NCI-H2196 treated with DMSO at 0.1 percent for 48 hours (cell line): ENCODE results near the gene HNRNPL.
"Not testable (repeated sequence)": the region's sequence is repeated elsewhere in the genome, so short reads cannot be mapped to it uniquely, and the experiment has no call there.

Experiments
- DNase-seq: peaks from one replicate; lab custom pipeline; 2025; ENCODE audit not compliant: unreplicated experiment; lab: John Stamatoyannopoulos, UW

Gene HNRNPL

DNA sequence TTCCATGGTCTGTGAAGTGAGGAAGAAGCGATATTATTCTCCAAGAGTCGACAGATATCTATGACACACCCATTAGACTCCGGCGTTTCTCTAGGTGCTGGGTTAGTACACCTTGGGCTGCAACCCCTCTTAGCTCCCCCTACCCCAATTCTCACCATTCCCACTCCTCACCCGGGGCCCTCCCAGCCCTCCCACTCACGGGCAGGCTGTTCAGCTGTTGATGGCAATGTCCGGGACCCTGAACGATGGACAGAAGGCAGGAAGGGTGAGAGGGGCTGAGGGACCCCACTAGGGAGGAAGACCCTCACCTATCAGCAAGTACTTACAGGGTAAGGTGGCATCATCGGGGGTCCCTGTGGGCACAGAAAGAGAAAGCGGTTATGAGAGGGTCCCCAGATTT lies 46.2 kb downstream of the HNRNPL start:
- no peak for DNase-seq

DNA sequence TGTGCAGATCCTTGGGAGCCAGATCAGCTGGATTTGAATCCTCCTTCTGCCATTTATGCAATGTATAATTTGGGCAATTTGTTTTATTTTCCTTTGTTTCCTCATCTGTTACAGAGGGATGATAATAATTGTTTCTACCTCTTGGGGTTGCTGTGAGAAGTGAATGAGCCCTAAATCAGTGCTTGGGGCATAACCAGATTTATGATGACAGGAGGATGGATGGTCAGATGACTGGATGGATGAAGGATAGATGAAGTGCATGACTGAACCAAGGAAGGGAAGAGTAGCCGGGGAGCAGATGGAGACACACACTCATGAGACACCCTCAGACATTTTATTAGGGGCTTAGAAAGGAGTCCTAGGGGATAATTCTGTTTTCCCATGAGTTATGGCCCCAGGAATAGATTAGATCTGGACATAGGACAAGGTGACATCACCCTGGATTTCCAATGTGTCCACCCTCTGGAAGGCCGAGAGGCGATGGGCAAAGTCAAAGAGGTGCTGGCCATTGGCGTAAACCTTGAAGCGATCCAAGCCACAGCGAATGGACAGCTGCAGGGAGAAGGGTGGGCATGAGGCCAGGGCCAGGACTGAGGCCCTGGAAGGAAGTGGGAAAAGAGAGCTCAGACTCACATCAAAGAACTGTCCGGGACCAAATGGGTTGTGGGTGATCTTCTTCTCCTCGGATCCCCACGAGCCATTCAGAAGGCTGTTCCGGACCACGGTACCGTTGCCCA lies 48.3 kb downstream of the HNRNPL start:
- DNase-seq, result no peak

DNA sequence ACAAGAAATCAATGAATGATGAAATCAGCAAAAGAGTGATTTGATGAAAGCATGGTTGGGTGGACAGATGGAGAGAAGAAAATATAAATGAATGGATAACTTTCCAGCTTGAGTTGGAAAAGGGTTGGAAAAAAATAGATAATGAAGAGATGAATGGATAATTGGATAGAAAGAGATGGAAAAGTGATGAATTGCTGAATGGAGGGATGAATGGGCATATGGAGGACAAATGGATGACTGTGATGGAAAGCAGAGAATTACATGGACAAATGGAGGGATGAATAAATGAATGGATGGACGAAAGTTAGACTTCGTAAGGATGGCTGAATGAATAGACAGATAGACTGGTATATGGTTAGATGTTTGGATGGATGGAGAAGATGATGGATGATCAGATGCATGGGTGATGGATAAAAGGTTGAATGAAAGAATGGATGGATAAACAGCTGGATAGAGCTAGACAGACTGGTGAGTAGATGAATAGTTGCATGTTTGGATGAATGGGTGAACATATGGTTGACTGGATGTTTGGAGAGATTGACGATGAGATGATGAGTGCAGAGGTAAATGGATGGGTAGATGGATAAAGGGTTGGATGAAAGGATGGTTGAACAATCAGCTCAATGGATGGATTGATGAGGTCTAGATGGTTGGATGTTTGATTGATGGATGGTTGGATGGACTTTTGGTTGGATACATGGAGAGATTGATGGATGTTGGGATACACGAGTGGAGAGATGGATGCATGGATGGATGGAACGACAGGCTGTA lies 49.0 kb downstream of the HNRNPL start:
- DNase-seq, result no peak

DNA sequence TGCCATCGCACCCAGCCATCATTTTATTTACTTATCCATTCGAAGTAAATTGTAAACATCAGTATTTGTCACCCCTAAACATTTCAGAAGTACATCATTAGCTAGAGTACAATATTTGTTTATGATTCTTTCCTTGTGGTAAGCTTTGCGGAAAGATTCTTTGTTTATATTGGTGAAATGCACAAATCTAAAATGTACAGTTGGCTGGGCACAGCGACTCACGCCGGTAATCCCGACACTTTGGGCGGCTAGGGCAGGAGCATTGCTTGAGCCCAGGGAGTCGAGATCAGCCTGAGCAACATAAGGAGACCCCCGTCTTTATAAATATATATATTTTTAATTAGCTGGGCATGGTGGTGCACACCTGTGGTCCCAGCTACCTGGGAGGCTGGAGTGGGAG lies 50.7 kb downstream of the HNRNPL start:
- DNase-seq, result no peak

DNA sequence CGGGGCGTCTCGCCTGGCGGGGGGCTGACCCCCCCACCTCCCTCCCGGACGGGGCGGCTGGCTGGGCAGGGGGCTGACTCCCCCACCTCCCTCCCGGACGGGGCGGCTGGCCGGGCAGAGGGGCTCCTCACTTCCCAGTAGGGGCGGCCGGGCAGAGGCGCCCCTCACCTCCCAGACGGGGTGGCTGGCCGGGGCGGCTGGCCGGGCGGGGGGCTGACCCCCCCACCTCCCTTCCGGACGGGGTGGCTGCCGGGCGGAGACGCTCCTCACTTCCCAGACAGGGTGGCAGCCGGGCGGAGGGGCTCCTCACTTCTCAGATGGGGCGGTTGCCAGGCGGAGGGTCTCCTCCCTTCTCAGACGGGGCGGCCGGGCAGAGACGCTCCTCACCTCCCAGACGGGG lies 52.0 kb downstream of the HNRNPL start:
- not testable (repeated sequence) for DNase-seq

DNA sequence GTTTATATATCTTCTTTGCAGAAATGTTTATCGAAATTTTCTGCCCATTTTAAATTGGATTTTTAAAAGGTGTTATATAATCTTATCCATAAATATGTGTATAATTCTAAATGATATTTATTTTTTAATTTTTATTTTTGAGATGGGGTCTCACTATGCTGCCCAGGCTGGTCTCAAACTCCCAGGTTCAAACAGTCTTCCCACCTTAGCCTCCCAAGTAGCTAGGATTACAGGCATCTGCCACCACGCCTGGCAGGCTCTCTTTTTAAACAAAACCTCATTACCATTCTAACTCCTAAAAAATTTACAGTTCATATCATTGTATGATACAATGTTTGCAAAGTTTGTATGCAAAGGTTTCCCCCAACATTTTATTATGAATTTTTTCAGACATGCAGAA lies 53.6 kb downstream of the HNRNPL start:
- no peak for DNase-seq

DNA sequence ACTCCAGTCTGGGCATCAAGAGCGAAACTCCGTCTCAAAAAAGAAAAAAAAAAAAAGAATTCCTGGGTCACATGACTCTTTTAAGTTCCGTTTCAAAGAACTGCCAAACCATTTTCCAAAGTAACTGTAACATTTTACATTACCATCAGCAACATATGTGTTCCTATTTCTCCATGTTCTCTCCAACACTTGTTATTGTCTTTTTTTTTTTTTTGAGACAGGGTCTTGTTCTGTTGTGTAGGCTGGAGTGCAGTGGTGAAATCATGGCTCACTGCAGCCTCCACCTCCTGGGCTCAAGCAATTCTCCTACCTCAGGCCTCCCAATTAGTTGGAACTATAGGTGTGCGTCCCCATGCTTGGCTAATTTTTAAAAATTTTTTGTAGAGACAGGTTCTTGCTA lies 54.2 kb downstream of the HNRNPL start:
- DNase-seq, result no peak

DNA sequence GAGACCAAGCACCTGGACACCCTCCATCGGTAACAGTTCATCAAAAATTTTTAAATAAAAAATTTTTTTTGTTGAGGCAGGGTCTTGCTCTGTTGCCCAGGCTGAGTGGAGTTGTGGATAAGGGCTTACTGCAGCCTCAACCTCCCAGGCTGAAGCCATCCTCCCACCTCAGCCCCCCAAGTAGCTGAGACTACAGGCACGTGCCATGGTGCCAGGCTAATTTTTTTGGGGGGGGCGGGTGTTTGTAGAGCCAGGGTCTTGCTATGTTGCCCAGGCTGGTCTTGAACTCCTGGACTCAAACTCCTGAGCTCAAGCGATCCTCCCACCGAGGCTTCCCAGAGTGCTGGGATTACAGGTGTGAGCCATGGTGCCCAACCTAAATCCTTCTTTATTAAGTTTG lies 56.1 kb downstream of the HNRNPL start:
- DNase-seq, result no peak

DNA sequence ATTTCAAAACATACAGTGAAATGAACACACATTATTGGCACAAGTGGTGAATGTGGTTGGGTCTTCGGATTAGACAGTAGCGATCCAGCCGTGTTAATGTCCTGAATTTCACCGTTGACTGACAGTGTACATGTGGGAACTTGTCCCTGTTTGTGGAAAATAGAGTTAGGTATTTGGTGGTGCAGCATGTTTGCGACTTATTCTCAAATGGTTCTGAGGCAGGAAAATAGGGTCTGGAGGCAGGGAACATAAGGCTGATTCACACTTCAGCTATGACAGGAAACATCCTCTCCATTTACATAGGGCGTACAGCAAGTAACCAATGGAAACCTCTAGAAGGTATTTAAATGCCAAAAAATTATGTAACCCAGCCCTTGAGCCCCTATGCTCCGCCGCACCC lies 56.6 kb downstream of the HNRNPL start:
- DNase-seq, result no peak

DNA sequence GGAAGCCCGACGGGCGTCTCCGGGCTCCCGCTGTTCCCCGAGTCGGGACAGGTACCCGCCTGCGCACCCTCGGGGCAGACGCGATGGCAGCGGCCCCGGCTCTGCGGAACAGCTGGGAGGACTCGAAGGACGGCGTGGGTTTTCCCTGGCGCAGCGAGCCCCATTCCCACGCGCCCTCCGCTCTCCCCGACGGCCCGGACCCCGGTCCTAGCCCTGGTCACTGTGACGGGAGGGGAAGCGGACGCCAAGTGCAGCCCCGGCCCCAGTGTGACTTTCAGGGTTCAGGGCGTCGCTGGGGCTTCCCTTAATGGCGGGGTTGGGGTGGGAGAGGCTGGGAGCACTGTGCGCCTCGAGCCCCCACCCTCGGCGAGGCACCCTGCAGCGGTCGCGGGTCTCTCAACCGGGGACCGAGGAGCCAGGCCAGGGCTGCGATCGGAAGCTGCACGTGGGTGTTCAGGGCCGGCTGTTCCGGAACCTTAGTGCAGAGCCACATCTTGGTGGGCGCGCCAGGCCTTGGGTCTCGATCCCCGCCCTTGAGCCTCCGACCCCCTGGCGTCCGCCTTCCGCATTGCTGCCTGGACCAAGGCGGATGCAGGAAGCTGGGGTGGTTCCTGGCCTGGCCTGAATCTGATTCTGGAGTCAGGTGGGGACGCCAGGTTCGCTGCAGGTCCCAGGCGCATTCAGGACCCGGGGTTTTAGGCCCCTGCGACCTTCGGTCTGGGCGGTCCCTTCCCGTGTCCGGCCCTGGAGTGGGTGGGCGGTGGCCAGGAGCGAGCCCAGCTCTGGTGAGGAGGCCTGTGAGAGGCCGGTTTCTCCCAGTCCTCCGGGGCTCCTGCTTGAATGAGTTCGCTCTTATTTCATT lies 57.3 kb downstream of the HNRNPL start:
- DNase-seq, result no peak

DNA sequence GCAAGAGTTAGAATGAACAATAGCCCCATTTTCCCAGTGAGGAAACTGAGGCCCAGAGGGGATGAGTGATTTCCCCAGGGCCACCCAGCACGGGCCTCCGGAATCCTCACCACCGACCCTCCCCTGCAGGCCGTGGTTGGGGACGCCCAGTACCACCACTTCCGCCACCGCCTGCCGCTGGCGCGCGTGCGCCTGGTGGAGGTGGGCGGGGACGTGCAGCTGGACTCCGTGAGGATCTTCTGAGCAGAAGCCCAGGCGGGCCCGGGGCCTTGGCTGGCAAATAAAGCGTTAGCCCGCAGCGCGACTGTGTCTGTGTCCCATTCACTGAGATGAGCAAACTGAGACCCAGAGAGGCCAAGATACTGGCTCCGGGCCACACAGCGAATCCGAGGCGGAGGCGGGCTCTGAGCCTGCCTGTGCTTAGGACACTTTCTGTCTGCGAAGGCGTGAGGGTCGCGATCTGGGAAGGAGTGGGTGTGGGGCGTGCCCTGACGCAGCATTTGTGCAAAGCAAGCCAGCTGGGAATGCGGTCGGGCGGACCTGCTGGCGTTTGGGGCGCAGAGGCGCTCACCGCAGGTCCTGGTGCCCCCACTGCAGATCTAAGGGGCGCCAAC lies 58.2 kb downstream of the HNRNPL start:
- DNase-seq, result not testable (repeated sequence)

DNA sequence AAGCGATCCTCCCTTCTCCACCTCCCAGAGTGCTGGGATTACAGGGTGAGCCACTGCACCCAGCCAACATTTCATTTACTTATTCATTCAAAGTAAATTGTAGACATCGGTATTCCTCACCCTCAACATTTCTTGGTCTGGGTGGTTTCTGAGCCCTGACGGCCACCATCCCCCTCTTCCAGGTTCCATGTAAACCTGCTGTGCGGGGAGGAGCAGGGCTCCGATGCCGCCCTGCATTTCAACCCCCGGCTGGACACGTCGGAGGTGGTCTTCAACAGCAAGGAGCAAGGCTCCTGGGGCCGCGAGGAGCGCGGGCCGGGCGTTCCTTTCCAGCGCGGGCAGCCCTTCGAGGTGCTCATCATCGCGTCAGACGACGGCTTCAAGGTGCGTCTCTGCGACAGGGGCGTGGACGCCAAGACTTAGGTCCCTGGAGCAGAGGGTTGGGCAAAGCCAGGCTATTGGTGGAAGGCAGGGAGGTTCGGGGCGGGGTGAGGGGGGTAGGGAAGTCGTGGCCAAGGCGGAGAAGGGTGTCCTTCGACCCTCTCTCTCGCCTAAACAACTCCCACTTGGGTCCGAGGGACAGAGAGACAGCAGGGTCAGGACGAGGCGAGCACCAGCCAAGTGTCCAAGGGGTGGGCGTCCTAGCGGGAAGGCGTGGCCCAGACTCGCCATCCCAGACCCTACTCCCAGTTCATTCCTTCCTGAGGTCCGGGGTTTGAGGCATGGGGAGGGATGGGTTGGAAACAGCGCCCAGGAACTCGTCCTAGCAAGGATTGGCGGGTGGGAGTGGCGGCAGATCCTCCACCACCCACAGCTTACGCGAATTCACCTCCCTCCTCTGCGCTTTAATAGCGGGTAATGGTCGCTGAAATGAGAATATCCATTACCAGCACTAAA lies 59.0 kb downstream of the HNRNPL start:
- DNase-seq, result not testable (repeated sequence)

DNA sequence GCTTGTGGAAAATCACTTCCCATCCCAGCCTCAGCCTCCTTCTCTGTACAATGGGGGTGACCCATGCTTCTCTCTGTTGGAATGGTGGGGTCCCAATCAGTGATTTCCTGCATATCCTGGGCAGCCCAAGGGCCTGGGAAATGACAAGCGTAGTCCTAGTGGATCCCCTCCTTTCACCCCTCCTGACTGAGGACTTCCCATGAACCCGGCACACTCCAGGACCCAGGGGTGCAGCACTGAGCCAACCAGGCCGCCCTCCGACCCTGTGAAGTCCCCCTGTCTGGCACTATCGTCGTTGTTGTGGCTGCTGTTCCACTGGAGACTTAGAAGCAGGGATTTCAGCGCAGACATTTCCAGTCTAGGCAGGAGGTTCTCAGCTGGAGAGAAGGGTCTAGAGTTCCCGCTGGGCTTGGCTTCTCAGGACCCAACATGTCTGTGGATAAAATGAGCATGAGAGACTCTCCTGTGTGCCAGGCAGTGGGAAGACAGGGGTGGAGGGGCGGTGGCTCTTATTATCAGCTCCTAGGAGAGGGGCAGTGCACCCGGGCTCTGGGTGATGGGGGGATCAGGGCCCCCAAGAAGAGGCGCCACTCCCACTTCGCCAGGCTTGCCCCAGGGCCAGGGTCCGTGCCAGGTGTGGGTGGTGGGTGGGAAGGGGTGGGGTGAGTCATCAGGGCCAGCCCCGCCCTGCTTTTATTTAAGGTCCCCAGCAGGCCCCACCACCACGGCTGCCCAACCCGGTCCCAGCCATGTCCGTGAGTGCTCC lies 61.1 kb downstream of the HNRNPL start, which contains the start of gene LGALS7B:
LGALS7B (plus strand) TSS at position 723 of the 766 bp plus-strand sequence; CDS start at position 750, 27 bp downstream.
- no peak for DNase-seq

DNA sequence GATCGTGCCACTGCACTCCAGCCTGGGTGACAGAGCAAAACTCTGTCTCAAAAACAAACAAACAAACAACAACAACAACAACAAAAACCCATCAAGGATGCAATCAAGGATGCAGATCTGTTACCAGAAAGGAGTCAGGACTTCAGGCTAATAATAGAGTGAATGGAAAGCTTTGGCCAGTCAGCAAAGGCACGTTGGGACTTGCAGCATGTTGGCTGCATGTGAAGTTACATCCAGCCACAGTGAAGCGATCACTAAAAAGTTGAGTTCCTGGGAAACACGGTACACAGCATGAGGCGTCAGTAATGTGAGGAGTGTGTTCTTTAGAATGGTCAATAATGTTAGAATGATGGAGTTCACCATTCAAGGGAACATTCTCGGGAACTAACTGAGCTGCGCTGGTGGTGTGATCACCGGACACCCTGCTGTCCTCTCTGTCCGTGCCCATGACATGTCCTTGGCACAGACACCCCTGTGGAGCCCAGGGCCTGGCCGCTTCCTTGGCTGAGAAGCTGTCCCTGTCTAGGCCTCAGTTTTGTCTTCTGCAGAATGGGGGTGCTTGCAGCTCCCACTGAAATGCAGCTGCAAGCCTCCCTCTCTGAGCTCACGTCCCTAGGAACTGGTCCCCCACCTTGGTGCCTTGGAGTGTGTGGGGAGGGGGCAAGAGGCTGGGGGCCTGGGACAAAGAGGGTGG lies 63.1 kb downstream of the HNRNPL start:
- no peak for DNase-seq
